Breast epithelium (tissue), 3 donors: ENCODE measurements around the gene POU1F1.

ENCODE experiments used
- CTCF ChIP-seq, 3 donors: fragments of 450-650 bp; IDR thresholded peaks; one replicate each; pipeline ENCODE4 v1.5.1; 2016 to 2017; ENCODE audit warnings: antibody characterized with exemption in 3 of 3, mild to moderate bottlenecking in 3 of 3, moderate library complexity in 3 of 3
- POLR2A ChIP-seq: fragments of 450-650 bp; IDR thresholded peaks from one replicate; pipeline ENCODE4 v1.6.1; 2016; ENCODE audit warnings: antibody characterized with exemption, mild to moderate bottlenecking, moderate library complexity

- TF ChIP-seq CTCF (IDR thresholded peaks at IDR 0.05) (no peak), POLR2A (no peak)
These were observed 29.1 kb upstream of the POU1F1 start for GRCh38 chr3:87305517-87305916.
